Dendritic cell treated with granulocyte-macrophage colony-stimulating factor and Interleukin-4, amounts not matched to agents 40 ng/mL and 50 ng/mL, for 4 days (primary cell): ENCODE data around the gene KATNBL1.

Experiments
- H3K27ac Mint-ChIP-seq: one replicate; pipeline ENCODE4 v1.8.0; 2022; ENCODE audit warnings: mild to moderate bottlenecking, mixed read lengths
- H3K27me3 Mint-ChIP-seq: one replicate; pipeline ENCODE4 v1.8.0; 2022; ENCODE audit warnings: mild to moderate bottlenecking, mixed read lengths
- H3K36me3 Mint-ChIP-seq: one replicate; pipeline ENCODE4 v1.8.0; 2022; ENCODE audit warnings: low read depth, mixed read lengths
- H3K4me1 Mint-ChIP-seq: one replicate; pipeline ENCODE4 v1.8.0; 2022; ENCODE audit warnings: low read depth, mixed read lengths
- H3K4me3 Mint-ChIP-seq: one replicate; pipeline ENCODE4 v1.8.0; 2022; ENCODE audit warnings: mild to moderate bottlenecking, moderate library complexity, mixed read lengths
- H3K9me3 Mint-ChIP-seq: one replicate; pipeline ENCODE4 v1.8.0; 2022; ENCODE audit warnings: mixed read lengths
- intact Hi-C: fragments of 100-400 bp; cut with micrococcal nuclease; formaldehyde crosslinking; loops from one replicate; pipeline ENCODE4 v1.15.0; 2022

The KATNBL1 gene, protein sequence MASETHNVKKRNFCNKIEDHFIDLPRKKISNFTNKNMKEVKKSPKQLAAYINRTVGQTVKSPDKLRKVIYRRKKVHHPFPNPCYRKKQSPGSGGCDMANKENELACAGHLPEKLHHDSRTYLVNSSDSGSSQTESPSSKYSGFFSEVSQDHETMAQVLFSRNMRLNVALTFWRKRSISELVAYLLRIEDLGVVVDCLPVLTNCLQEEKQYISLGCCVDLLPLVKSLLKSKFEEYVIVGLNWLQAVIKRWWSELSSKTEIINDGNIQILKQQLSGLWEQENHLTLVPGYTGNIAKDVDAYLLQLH

DNA sequence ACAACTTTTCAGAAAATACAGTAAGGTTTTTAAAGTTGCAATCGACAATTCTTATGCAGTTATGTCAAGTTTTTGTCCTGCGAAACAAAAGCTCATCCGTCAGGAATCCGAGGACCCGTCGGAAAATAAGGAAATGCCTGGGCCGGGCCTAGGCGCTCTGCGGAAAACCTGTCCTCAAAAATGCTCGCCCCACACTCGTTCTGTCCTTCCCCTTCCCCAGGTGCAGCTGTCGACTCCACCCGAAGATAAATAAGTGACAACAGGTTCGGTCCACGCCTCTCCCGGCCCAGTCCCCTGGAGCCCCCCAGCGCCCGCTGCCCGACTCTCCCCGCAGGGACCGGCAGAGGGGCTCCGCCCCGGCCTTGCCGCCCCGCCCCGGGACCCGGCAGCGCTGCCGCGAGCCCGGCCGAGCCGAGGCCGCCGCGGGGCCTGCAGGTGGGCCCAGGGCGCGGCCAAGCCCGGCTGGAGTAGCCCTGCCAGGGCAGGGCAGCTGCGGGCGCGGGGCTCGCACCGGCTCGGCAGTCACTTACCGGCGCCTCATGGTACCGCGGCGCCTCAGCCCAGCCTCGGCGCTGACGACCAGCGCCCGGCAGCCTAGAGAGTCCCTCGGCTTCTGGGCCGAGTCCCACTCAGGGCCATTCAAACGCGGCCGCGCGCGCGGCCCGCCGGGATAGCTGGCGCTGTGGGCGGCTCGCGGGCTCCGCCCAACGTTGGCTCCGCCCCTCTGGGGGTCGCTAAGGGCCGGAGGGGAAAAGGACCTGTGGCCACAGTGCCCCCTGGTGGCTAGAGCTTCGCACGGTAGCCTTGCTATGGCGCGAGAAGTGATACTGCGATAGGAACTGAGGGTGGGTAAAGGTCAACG lies at the start of gene KATNBL1:
TSS of gene KATNBL1 (minus strand) at position 676 of the 862 bp plus-strand sequence. CDS start 46,420 bp downstream, outside the sequence.
- Mint-ChIP-seq H3K27me3 (no peaks in the 10 kb centered on the region), H3K9me3 (no peaks in the 10 kb centered on the region), H3K36me3 (peaks cover 14% of the 10 kb centered on the region), H3K4me3 (peak within 1 kb of the TSS; percentile 79), H3K4me1 (peaks cover 24% of the 10 kb centered on the region), H3K27ac (peak within 1 kb of the TSS; percentile 77)
- intact Hi-C loops: loop anchor here (1.0 to 2.0 kb wide), 3 partner anchors 15 to 147 kb away; partner anchors contain the start of gene EMC4

DNA sequence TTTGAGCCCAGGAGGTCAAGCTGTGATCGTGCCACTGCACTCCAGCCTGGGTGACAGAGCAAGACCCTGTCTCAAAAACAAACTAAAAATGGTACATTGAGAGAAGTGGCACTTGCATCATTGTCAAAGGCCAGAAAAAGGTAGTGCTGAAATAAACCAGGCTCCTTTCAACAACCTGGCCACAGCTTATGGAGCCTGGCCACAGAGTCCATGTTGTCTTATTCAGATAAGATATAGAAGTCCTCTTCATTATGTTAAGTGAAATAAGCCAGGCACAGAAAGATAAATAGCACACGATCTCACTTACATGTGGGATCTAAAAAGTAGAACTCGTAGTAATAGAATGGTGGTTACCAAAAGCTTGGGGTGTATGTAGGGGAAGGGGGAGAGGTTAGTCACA lies 49.7 kb upstream of the KATNBL1 start:
- no peaks in the 10 kb centered on the region for H3K9me3 Mint-ChIP-seq
- H3K4me1 Mint-ChIP-seq: no peaks in the 10 kb centered on the region
- no peak overlapping the region for H3K4me3 Mint-ChIP-seq
- intact Hi-C loops: no loop called here
- H3K36me3 Mint-ChIP-seq: peaks cover 55% of the 10 kb centered on the region
- H3K27me3 Mint-ChIP-seq: no peaks in the 10 kb centered on the region
- H3K27ac Mint-ChIP-seq: no peak overlapping the region

DNA sequence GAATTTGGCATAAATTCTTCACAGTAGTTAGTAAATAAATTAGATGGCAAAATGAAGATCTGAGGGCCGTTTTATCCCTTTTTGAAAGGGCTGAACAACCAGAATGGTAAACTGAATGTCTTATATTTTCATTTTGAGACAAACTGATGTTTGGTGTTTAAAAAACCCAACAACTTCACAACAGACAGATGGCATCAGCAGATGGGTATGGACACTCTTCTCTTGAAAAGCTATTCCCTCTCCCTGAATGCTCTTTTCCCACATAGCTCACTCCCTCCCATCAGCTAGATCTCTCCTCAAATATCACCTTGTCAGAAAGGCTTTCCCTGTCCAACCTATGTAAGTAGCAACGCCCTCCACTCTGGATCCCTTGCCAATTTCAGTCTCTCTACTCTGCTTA lies 48.3 kb upstream of the KATNBL1 start:
- no peaks in the 10 kb centered on the region for H3K27me3 Mint-ChIP-seq
- no peaks in the 10 kb centered on the region for H3K4me1 Mint-ChIP-seq
- H3K4me3 Mint-ChIP-seq: no peak overlapping the region
- peaks cover 69% of the 10 kb centered on the region for H3K36me3 Mint-ChIP-seq
- no peak overlapping the region for H3K27ac Mint-ChIP-seq
- no peaks in the 10 kb centered on the region for H3K9me3 Mint-ChIP-seq
- intact Hi-C loops: no loop called here

DNA sequence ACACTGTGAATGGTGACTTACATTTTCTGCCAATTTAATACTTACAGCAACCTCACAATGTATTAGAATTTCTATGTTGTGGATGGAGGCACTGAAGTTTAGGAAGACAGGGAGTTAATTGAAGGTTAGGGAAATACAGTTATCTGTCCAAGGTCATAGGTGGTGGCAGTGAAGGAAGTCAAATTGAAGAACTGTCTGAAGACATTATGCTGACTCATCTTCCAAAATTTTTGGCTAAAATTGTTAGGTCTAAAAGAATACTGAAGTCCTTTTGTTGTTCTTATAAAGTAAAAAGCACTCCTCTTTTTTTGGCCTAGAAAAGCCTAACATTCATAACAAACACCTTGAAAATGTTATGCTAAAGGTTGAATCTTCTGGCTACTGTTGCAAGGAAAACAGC lies 42.6 kb upstream of the KATNBL1 start:
- Mint-ChIP-seq H3K4me1 (no peaks in the 10 kb centered on the region), H3K27ac (no peak overlapping the region), H3K36me3 (peaks cover 92% of the 10 kb centered on the region), H3K9me3 (no peaks in the 10 kb centered on the region), H3K27me3 (no peaks in the 10 kb centered on the region), H3K4me3 (no peak overlapping the region)
- intact Hi-C loops: no loop called here

DNA sequence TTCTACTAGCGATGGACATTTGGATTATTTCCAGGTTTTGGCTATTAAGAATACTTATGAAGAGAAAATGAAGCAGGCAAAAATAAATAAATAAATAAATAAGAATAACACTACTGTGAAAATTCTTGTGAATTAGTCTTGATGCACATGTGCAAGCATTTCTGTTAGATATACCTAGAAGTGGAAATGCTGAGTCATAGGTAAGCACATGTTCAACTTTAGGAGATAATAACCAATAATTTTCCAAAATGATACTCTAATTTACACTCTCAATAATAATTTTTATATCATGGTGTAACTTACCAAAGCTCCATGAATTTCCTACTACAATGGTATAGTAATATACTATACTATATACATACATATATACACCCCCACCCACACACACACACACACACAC lies 38.3 kb upstream of the KATNBL1 start:
- Mint-ChIP-seq H3K27me3 (no peaks in the 10 kb centered on the region), H3K9me3 (no peaks in the 10 kb centered on the region), H3K27ac (no peak overlapping the region), H3K36me3 (peaks cover 88% of the 10 kb centered on the region), H3K4me1 (no peaks in the 10 kb centered on the region), H3K4me3 (no peak overlapping the region)
- intact Hi-C loops: no loop called here

DNA sequence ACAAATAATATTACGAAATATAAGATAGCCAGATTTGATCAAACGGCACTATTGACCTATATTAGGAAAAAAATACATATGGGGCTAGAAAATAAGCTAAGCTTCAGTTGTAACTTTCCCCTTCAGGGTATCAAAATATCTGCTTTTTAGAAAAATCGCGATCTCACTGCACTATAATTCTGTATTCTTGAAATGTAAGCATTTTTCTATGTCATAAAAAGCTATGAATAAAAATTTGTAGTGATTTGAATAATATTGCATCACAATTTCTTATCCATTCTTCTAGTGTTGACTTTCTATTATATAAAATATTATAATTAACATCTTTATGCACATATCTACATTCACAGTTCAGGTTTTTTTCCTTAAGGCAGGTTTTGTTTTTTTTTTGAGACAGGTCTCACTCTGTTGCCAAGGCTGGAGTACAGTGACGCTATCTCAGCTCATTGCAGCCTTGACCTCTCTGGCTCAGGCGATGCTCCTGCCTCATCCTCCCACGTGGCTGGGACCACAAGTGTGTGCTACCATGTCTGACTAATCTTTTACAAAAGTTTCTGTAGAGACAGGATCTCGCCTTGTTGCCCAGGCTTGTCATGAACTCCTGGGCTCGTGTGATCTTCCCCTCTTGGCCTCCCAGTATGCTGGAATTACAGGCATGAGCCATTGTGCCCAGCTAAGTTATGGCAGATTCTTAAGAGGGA lies 36.5 kb upstream of the KATNBL1 start:
- Mint-ChIP-seq H3K4me1 (no peaks in the 10 kb centered on the region), H3K36me3 (peaks cover 79% of the 10 kb centered on the region), H3K9me3 (no peaks in the 10 kb centered on the region), H3K27me3 (no peaks in the 10 kb centered on the region), H3K4me3 (no peak overlapping the region), H3K27ac (no peak overlapping the region)
- intact Hi-C loops: no loop called here

DNA sequence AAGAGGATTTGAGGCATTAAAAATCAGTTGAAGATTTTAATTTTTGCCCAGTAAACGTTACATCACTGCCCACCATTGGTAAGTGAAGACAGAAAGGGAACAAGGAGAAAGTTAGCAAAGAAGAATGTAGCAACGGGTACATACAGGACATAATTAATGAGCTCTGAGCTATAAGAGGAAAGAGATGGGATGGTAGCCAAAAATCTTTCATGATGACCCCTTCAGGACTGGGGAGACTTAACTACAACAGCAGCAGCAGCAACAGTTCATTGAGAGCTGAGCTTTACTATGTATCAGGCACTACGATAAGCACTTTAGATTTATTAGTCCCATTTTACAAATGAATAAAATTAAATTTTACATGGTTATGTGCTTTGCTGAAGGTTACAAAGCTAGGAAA lies 33.3 kb upstream of the KATNBL1 start:
- no peaks in the 10 kb centered on the region for H3K27me3 Mint-ChIP-seq
- no peaks in the 10 kb centered on the region for H3K9me3 Mint-ChIP-seq
- no peak overlapping the region for H3K4me3 Mint-ChIP-seq
- no peaks in the 10 kb centered on the region for H3K4me1 Mint-ChIP-seq
- intact Hi-C loops: no loop called here
- H3K36me3 Mint-ChIP-seq: peaks cover 75% of the 10 kb centered on the region
- no peak overlapping the region for H3K27ac Mint-ChIP-seq

DNA sequence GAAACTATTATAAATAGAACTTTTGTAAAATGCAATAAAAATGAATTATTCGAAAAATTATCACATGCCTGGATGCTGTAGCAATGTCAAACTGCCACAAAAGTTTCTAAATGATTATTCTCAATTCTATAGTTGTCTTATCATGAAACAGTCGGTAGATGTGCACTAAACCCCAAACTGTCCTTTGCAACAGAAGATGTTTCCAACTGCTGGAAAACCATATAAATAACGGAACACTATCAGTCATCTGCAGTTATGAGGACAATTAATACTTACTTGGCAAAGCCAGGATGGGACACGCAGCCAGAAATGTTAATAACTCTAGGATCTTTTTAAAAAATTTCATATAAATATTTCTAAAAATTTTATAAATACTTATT lies 32.4 kb upstream of the KATNBL1 start:
- Mint-ChIP-seq H3K4me3 (no peak overlapping the region), H3K9me3 (no peaks in the 10 kb centered on the region), H3K4me1 (no peaks in the 10 kb centered on the region), H3K27me3 (no peaks in the 10 kb centered on the region), H3K27ac (no peak overlapping the region), H3K36me3 (peaks cover 79% of the 10 kb centered on the region)
- intact Hi-C loops: no loop called here

DNA sequence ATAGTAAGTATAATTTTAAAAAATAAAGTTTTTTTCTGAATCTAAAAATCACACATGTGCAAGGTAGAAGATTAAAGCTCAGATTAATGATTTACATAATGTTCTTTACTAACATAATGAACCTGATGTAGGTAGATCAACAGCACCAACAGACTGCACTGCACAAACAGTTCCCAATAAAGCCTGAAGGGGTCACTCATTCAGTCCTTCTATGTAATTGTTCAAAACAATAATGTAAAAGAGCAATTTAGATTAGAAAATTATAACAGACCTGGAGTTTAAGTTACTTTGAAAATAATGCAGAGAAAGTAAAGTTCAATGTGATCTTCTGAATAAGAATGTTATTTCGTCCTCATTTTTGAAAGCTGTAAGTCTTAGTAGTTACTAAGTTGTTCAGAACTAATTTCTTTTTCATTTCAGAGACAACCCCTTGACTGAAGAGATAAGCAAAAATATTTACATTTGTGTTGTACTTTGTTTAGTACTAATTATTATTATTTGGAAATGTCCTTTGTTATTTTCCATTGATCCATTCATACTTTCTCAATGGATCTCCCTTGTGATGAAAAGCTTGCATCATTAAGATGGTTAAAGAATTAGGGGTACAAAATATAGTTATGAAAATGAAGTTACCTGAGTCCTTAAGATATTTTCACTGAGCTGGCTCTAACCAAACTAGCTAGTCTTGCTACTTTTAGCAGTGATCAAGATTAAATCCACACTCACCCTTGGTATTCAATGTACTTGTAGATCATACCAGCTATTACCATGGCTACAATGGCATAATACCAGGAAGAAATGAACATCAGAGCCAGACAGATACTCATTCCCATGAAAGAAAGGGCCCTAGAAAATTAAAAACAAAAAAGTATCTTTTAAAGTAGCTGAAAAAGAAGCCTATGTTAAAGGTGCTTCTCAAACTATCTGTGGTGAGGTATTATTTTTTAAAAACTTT lies 31.8 kb upstream of the KATNBL1 start:
- H3K36me3 Mint-ChIP-seq: peaks cover 79% of the 10 kb centered on the region
- H3K4me1 Mint-ChIP-seq: no peaks in the 10 kb centered on the region
- no peak overlapping the region for H3K27ac Mint-ChIP-seq
- H3K9me3 Mint-ChIP-seq: no peaks in the 10 kb centered on the region
- H3K27me3 Mint-ChIP-seq: no peaks in the 10 kb centered on the region
- intact Hi-C loops: loop anchor here (1.0 kb wide), 1 partner anchor 126 kb away; the partner anchor contains the start of gene LPCAT4
- no peak overlapping the region for H3K4me3 Mint-ChIP-seq

DNA sequence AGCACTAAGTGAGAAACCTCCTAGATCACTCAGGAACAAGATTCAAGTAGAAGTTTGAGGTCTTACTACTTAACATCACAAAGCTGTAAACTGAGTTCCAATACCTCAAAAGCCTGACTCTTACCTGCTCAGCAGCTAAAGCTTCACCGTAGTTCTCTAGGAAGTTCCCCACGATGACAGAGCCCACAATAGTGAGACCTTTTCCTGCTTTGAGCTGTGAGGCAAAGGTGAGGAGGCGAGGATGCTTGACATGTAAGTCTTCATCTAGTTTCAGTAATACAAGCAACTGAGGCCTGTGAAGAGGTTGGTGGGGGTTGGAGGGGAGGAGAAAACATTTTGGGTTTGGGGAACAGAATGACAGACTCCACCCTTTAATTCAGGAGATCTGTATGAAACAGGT lies 30.6 kb upstream of the KATNBL1 start:
- Mint-ChIP-seq H3K4me1 (no peaks in the 10 kb centered on the region), H3K9me3 (no peaks in the 10 kb centered on the region), H3K36me3 (peaks cover 81% of the 10 kb centered on the region), H3K27ac (no peak overlapping the region), H3K4me3 (no peak overlapping the region), H3K27me3 (no peaks in the 10 kb centered on the region)
- intact Hi-C loops: no loop called here

DNA sequence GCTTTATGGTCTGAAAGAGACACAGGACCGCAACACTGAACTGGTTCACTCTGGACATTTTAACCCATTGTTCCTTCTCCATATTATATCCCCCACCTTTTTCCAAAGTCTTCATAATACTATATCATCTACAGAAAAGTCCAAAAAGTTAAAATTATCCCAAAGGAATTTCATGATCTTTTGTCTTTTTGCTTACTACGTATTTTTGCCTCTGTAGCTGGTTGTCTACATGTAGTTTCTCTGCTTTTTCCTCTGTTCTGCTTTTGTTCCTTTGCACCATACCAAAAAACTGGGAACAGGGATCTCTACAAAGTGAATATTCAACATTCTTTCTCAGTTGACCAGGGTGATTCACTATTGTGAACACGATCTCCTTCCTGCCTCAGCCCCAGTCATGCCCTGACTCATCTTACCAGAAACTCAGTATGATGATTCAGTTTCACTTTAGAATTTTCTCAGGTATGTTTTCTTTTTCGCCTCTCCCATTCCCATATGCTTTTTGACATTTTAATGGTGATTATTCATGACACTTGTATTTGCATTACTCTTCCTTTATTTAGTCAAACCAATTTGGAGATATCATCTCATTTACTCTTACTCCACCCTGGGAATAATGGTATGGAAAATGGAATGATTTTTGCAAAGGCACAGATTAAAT lies 29.4 kb upstream of the KATNBL1 start:
- intact Hi-C loops: no loop called here
- no peak overlapping the region for H3K27ac Mint-ChIP-seq
- H3K4me3 Mint-ChIP-seq: no peak overlapping the region
- H3K4me1 Mint-ChIP-seq: no peaks in the 10 kb centered on the region
- no peaks in the 10 kb centered on the region for H3K27me3 Mint-ChIP-seq
- peaks cover 81% of the 10 kb centered on the region for H3K36me3 Mint-ChIP-seq
- H3K9me3 Mint-ChIP-seq: no peaks in the 10 kb centered on the region

DNA sequence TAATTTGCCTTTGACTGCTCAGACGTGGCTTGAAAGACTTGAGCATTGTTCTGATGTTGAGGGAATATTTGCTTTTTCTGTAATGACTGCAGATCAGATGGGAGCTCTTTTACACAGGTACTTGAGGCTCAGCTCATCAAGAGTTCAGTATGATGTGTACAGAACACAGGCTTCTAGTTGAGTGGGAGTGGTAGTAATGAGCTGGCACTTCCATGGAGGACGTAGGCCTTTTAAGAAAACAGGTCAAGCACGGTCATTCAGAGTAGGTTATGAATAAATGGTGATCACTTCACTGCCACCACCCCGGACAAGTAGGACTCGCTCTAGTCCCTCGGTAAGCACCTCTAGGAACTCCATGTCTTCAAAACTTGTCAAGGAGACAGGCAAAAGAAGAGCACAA lies 23.7 kb upstream of the KATNBL1 start:
- Mint-ChIP-seq H3K4me3 (no peak overlapping the region), H3K27ac (no peak overlapping the region)

More for the DNA sequence above, 23.7 kb upstream of the KATNBL1 start:
- intact Hi-C loops: no loop called here
- Mint-ChIP-seq H3K9me3 (no peaks in the 10 kb centered on the region), H3K27me3 (no peaks in the 10 kb centered on the region), H3K4me1 (no peaks in the 10 kb centered on the region), H3K36me3 (peaks cover 94% of the 10 kb centered on the region)
